Myocyte (in vitro differentiated cells): ENCODE results near the gene CHD3. TPM values are rescaled to one million over a fixed set of nuclear protein-coding genes. Genes with fewer than 3 reads are reported as not detected.

ENCODE experiments used
- total RNA-seq: library from RNA; depleted of rRNA; stranded (reverse); fragments of >200 nt; gene quantifications from 2 replicates; pipeline ENCODE4 v1.2.3, GENCODE V29; 2014

The CHD3 gene
- total RNA-seq, 1 donor from 2014 or later: 104 TPM

Other genes with a start within 250 kb of the CHD3 start
- not detected in 2 replicates for gene ATP1B2, start 237.9 kb upstream of the CHD3 start, total RNA-seq
- gene TP53, start 201.3 kb upstream of the CHD3 start, total RNA-seq: 22.0 and 27.6 TPM in 2 replicates
- 4.4 and 4.5 TPM in 2 replicates for gene WRAP53, start 200.3 kb upstream of the CHD3 start, total RNA-seq
- 0.78 and 1.5 TPM in 2 replicates for gene EFNB3, start 183.6 kb upstream of the CHD3 start, total RNA-seq
- gene DNAH2, start 171.0 kb upstream of the CHD3 start, total RNA-seq: 0.11 TPM in 1 of 2 replicates, not detected in the other
- gene KDM6B, start 54.6 kb upstream of the CHD3 start, total RNA-seq: 3.9 and 4.5 TPM in 2 replicates
- gene TMEM88, start 33.7 kb upstream of the CHD3 start, total RNA-seq: 0.72 and 1.8 TPM in 2 replicates
- gene NAA38, start 31.2 kb upstream of the CHD3 start, total RNA-seq: 37.7 and 54.8 TPM in 2 replicates
- gene CYB5D1, start 30.8 kb upstream of the CHD3 start, total RNA-seq: 4.0 and 4.3 TPM in 2 replicates
- 5.9 and 6.7 TPM in 2 replicates for gene RNF227, start 27.5 kb downstream of the CHD3 start, total RNA-seq
- gene KCNAB3, start 41.1 kb downstream of the CHD3 start, total RNA-seq: 0.10 and 0.53 TPM in 2 replicates
- gene TRAPPC1, start 43.2 kb downstream of the CHD3 start, total RNA-seq: 27.8 and 28.6 TPM in 2 replicates
- gene CNTROB, start 43.4 kb downstream of the CHD3 start, total RNA-seq: 11.3 and 14.1 TPM in 2 replicates
- not detected in 2 replicates for gene GUCY2D, start 113.8 kb downstream of the CHD3 start, total RNA-seq
- gene ALOX15B, start 150.3 kb downstream of the CHD3 start, total RNA-seq: not detected in 2 replicates
- gene ALOX12B, start 198.9 kb downstream of the CHD3 start, total RNA-seq: 0.16 and 0.40 TPM in 2 replicates
- not detected in 2 replicates for gene ALOXE3, start 229.7 kb downstream of the CHD3 start, total RNA-seq
- gene HES7, start 235.3 kb downstream of the CHD3 start, total RNA-seq: 0.16 and 0.53 TPM in 2 replicates